Limb (tissue), 2 donors: ENCODE measurements around the gene PGAM5.

Experiments
- DNase-seq, 2 donors: peaks; one replicate each; pipeline ENCODE4 v3.0.0-alpha.2; 2016; ENCODE audit errors: extremely low spot score in 2 of 2

Gene PGAM5

GRCh38 chr12:132720606-132721345, 10.1 kb downstream of the PGAM5 start:
- DNase-seq: no peak

DNA sequence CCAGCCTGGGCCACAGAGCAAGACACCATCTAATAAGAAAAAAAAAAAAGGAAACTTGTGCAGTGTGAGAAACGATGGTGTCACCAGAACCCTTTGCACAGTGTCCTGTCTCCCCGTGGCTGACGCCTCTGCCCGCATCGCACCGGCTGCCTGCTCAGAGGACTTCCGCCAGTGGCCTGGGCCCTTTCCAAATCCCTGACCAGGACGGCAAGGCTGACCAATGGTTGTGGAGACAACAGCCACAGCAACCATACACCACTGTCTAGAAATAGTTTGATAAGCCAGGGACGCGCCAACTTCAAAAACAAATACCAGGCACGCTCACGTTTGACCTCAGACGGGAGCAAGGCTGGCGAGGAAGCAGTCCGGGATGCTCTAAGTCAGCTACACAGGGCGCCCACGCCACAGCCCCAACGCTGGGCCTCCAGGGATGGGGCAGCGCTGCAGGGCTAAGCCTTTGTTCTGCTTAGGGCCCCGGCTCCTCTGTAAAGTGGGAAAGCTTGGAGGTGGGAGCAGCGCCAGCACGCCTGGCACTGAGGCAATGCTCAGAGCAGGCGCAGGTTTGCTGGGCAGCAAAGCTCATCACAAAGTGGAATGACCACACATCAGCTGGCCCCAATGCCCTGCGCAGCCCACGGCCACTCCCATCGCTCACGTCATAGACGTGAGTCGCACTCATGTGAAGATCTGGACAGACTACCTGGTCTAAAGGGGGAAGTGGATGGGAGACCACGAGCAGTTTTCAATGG, 12.5 kb downstream of the PGAM5 start:
- DNase-seq: no peak

DNA sequence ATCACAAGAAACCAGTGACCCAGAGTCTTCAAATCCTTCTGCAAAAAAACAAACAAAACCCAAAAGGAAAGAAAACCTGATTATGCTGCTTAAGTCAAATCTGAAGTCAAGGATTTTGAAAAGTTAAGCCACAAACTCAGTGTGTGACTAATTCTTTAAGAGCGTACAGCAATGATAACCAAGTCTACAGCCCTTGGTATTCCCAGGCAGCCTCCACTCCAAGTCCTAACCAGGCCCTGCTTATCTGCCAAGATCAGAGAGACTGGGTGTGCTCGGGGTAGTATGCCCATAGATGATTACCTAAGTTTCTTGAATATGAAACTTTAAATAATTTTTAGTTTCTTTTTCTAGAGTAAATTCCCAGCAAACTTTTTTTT, 13.1 kb downstream of the PGAM5 start:
- no peak for DNase-seq

- peak; percentile 46 to 58 for DNase-seq
Measured at GRCh38 chr12:132724506-132725241, 14.0 kb downstream of the PGAM5 start.

- no peak for DNase-seq
Measured at GRCh38 chr12:132726386-132726785, 15.7 kb downstream of the PGAM5 start.

DNA sequence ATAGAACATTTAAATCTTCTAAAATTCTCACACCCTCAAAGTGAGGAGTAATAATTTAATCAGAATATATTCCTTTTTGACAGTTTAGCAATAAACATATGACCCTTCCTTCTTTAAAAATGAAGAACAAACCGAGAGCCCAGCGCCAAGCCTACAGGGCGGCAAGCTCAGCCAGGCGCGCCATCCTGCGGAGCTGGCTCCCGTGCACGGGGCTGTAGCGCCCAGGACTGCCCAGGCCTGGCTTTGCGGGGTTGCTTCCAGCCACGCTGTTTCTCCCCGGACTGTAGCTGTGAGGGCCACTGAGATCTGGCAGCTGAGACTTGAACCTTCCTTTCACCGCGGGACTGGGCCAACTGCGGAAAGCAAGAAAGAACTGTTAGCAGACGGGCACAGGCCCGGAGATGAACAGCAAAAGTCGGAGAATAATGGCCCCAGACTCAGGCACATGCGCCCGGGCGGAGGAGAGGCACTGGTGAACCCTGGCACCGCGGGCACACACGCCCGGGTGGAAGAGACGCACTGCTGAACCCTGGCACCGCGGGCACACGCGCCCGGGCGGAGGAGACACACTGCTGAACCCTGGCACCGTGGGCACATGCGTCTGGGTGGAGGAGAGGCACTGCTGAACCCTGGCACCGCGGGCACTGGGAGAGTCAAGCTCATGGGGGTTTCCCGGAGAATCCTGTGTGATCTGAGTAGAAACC, 16.6 kb downstream of the PGAM5 start:
- DNase-seq: no peak

DNA sequence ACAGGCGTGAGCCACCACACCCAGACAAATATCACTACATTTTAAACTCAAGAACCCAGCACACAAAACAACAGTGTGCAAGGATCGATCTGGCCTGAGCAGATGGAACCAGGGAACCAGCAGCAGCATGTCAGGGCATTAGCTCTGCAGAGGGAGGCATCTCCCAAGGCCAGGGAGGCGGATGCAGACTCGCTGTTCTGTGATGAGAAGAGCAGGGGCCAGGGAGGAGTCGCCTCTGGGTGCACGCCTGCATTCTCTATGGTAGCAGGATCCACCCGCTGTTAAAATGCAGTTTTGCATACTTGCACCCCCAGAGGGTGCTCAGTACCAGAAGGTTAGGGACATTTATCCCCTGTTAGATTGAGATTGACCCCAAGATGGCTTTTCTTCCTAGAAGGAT, 17.9 kb downstream of the PGAM5 start:
- no peak for DNase-seq

GRCh38 chr12:132729541-132730320, 19.1 kb downstream of the PGAM5 start:
- DNase-seq: no peak

GRCh38 chr12:132730353-132730752, 19.7 kb downstream of the PGAM5 start:
- no peak for DNase-seq

DNA sequence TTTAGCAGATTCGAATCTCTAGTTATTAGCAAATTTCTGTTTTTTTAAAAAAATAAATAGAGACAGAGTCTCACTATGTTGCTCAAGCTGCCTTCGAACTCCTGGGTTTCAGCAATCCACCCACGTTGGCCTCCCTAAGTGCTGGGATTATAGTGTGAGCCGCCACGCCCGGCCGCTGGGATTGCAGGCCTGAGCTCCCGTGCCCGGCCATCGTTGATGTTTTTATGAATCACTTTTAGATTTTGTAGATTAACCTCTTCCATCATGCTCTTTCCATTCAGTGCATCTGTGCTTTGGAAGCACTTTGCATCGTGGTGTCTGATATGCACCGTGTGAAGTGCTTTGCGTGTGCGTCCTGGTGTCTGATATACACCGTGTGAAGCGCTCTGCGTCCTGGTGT, 20.9 kb downstream of the PGAM5 start:
- no peak for DNase-seq

- DNase-seq: no peak
Measured at GRCh38 chr12:132734206-132734605, 23.6 kb downstream of the PGAM5 start.

- no peak for DNase-seq
Measured at GRCh38 chr12:132735496-132735895, 24.9 kb downstream of the PGAM5 start.

DNA sequence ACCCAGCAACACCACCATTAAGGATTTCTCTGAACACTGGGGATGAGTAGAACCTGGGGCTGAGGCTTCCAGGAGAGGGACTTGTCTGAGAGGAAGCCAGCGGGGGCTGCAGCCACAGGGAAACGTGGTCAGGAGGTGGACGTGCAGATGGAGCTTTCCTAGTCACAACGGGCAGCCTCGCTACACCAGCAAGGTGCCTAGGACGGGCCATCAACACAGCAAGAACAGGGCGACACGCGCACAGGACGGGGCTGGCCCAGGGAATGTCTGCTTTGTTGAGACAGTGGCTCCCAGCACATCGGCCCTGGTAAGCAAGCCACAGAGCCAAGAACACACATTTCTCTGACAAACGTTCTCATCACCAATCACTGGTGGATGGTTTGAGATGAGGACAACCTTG, 25.7 kb downstream of the PGAM5 start:
- no peak for DNase-seq

GRCh38 chr12:132736913-132737312, 26.3 kb downstream of the PGAM5 start:
- DNase-seq: no peak

DNA sequence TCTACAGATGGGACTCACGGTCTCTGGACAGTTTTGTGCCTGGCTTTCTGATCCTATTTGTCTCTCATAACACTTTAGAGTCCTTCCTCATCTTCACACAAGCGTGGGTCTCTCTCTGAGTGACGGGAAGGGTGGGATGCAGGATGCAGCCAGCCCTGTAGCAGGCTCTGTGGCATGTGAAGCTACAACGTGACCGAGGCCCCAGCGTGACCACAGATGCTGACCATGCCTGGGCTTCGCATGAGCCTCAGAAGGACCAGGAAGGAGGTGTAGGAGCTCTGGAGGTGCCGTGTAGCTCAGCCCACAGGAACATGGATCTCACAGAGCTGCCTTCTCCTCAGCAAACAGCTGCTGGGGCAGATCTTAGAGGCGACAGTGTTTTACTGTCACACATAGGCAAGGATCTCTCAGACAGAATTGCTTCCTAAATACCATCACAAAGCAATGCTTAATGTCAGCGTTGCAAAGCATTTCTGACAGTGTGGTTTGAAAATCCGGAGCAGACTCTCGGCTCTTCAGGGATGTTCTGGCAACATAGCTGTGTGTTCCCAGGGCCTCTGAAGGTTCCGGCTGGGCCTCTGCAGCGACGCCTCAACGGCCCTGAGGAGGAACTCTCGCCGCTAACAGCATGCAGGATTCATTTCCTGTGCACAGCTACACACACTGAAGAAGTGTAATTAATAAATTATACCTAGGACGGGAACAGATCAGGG, 29.1 kb downstream of the PGAM5 start:
- no peak for DNase-seq

- no peak for DNase-seq
Measured at GRCh38 chr12:132740313-132740646, 29.6 kb downstream of the PGAM5 start.

GRCh38 chr12:132740652-132741051, 30.0 kb downstream of the PGAM5 start:
- DNase-seq: no peak

- DNase-seq: no peak
Measured at GRCh38 chr12:132741620-132742019, 31.0 kb downstream of the PGAM5 start.

GRCh38 chr12:132743831-132744230, 33.2 kb downstream of the PGAM5 start:
- no peak for DNase-seq

DNA sequence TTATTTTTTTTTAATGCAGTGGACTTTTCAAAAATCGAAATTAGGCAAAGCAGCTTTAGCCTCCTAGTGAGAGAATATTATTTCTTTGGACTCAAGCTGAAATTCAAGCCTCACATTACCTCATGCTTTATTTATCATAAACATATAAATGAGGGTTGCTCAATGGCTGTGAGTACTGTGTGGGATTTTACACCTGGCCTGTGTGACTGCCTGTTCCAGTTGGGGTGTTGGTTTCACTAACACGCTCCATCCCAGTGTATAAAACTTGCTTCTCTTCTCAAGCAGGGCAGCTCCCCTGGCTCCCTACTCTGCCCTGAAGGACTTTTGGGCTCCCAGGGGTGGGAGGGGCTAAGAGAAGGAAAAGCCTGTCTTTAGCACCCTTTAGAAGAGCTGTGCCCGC, 36.0 kb downstream of the PGAM5 start:
- DNase-seq: no peak

- DNase-seq: no peak
Measured at GRCh38 chr12:132747395-132747794, 36.8 kb downstream of the PGAM5 start.
